MG63 (cell line): ENCODE results near the gene CBX3. TPM values are rescaled to one million over a fixed set of nuclear protein-coding genes. Genes with fewer than 3 reads are reported as not detected.
"Not testable (repeated sequence)": the region's sequence is repeated elsewhere in the genome, so short reads cannot be mapped to it uniquely, and the experiment has no call there.

Source experiments
- DNase-seq: peaks from one replicate; pipeline ENCODE4 v3.0.0-alpha.2; 2020
- H3K27me3 ChIP-seq: fragments of 250-450 bp; sonication (Bioruptor Pico); 2 replicates; pipeline ENCODE4 v1.5.1; 2020; ENCODE audit warnings: mild to moderate bottlenecking, moderate library complexity
- H3K36me3 ChIP-seq: fragments of 250-450 bp; sonication (Bioruptor Pico); 2 replicates; pipeline ENCODE4 v1.5.1; 2020; ENCODE audit warnings: mild to moderate bottlenecking, moderate library complexity
- H3K4me3 ChIP-seq: fragments of 250-450 bp; sonication (Bioruptor Pico); 2 replicates; pipeline ENCODE4 v1.5.1; 2020; ENCODE audit warnings: mild to moderate bottlenecking, moderate library complexity
- H3K9me3 ChIP-seq: fragments of 250-450 bp; sonication (Bioruptor Pico); 2 replicates; pipeline ENCODE4 v1.5.1; 2020; ENCODE audit warnings: mild to moderate bottlenecking, moderate library complexity
- total RNA-seq: library from RNA; depleted of rRNA; stranded (reverse); fragments of >200 nt; shearing (Covaris generic); gene quantifications from 2 replicates; pipeline ENCODE4 v1.2.3, GENCODE V29; 2014; ENCODE audit warnings: low replicate concordance

The CBX3 gene
- total RNA-seq, 1 experiment from 2014 or later: 293 TPM

DNA sequence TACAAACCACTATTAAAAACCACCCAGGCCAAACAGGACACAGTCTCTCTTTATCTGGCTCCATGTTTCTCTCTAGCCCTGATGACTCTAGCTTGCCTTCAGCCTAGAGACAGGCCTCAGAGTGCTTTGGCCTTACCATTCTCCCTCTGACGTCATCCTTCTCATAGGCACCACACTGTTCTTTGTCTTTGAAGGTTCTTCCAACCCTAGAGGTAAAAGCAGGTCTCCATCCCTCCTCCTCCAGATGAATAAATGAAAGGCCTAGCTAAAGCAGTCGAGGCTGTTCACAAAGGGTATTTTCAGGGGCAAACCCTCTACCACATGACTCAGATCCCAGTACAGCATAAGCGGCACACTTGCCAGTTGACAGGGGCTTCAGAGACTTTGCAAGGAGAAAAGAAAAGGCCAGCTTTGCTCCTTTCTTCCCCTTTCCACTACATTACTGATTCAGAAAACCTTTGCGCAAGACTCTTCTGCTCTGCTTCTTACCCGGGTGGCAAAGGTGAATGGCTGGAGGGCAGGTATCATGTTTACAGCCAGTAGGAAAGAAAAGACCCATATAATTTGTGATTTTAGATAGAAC, 34.8 kb upstream of the CBX3 start:
- Histone ChIP-seq H3K27me3 (no peaks in the 10 kb centered on the region), H3K4me3 (no peak overlapping the region), H3K36me3 (peaks cover 3% of the 10 kb centered on the region), H3K9me3 (peaks cover 2% of the 10 kb centered on the region; the same call in 1 of the 2 replicates)
- no peak for DNase-seq

DNA sequence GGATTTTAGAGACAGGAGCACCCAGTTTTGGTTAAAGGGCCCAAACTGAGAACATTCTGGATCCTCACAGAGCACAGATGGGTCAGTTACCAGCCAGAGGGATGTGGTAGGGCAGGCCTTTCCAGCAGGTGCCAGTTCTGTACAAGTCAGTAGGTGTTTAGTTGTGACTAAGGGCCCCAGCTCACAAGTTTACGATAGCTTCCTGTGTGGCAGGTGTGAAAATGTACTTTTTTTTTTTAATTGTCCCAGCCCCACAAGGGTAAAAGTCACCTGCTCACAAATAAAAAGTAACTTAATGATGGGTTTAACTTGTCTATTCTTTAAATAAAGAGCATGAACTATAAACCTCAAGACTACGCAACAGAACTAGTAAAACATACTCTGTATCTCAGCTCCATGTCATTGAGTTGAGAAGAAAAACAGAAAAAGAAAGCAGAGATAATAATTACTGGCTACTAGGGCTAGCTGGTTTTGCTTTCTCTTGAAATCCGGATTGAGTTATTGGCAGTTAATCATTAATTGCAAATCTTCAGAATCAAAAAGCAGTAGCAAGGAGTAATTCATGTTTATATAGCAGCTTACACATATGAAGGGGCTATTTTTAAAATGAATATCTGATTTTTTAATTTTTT, 34.1 kb upstream of the CBX3 start:
- Histone ChIP-seq H3K4me3 (no peak overlapping the region), H3K36me3 (peaks cover 10% of the 10 kb centered on the region), H3K27me3 (no peaks in the 10 kb centered on the region), H3K9me3 (peaks cover 5% of the 10 kb centered on the region; the same call in 1 of the 2 replicates)
- no peak for DNase-seq

GRCh38 chr7:26168458-26169023, 33.0 kb upstream of the CBX3 start:
- no peak for DNase-seq
- Histone ChIP-seq H3K36me3 (peaks cover 10% of the 10 kb centered on the region), H3K9me3 (peaks cover 5% of the 10 kb centered on the region; the same call in 1 of the 2 replicates), H3K4me3 (no peak overlapping the region), H3K27me3 (no peaks in the 10 kb centered on the region)

- H3K9me3 ChIP-seq: peaks cover 5% of the 10 kb centered on the region; the same call in 1 of the 2 replicates
- H3K4me3 ChIP-seq: no peak overlapping the region
- no peak for DNase-seq
- peaks cover 10% of the 10 kb centered on the region for H3K36me3 ChIP-seq
- no peaks in the 10 kb centered on the region for H3K27me3 ChIP-seq
Observed at GRCh38 chr7:26169271-26169670, 32.3 kb upstream of the CBX3 start.

- DNase-seq: no peak
- Histone ChIP-seq H3K27me3 (no peaks in the 10 kb centered on the region), H3K36me3 (peaks cover 10% of the 10 kb centered on the region), H3K9me3 (peaks cover 5% of the 10 kb centered on the region; the same call in 1 of the 2 replicates), H3K4me3 (no peak overlapping the region)
Observed at GRCh38 chr7:26170663-26171062, 30.9 kb upstream of the CBX3 start.

DNA sequence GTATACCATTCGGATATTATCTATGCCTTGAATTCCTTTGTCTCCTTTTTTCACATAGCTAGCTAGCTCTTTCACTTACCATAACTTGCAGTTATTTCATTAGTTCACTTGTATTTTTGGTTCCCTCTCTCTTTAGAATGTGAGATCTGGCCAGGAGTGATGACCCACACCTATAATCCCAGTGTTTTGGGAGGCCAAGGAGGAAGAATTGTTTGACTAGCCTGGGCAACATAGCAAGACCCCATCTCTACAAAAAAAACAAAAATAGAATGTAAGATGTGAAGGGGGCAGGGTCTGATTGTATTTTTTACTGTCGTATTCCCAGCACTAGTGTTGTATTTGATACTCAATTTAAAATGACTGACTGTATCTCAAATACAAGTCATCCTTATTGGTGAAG, 29.9 kb upstream of the CBX3 start:
- H3K4me3 ChIP-seq: no peak overlapping the region
- peaks cover 5% of the 10 kb centered on the region; the same call in 1 of the 2 replicates for H3K9me3 ChIP-seq
- H3K36me3 ChIP-seq: peaks cover 10% of the 10 kb centered on the region
- H3K27me3 ChIP-seq: no peaks in the 10 kb centered on the region
- DNase-seq: no peak

GRCh38 chr7:26172048-26172447, 29.5 kb upstream of the CBX3 start:
- H3K27me3 ChIP-seq: no peaks in the 10 kb centered on the region
- peaks cover 10% of the 10 kb centered on the region for H3K36me3 ChIP-seq
- DNase-seq: no peak
- peaks cover 5% of the 10 kb centered on the region; the same call in 1 of the 2 replicates for H3K9me3 ChIP-seq
- H3K4me3 ChIP-seq: no peak overlapping the region

DNA sequence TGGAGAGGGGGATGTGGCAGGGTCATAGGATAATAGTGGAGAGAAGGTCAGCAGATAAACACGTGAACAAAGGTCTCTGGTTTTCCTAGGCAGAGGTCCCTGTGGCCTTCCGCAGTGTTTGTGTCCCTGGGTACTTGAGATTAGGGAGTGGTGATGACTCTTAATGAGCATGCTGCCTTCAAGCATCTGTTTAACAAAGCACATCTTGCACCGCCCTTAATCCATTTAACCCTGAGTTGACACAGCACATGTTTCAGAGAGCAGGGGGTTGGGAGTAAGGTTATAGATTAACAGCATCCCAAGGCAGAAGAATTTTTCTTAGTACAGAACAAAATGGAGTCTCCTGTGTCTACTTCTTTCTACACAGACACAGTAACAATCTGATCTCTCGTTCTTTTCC, 25.6 kb upstream of the CBX3 start:
- H3K9me3 ChIP-seq, H3K36me3 ChIP-seq, DNase-seq, H3K4me3 ChIP-seq, H3K27me3 ChIP-seq: not testable (repeated sequence)

DNA sequence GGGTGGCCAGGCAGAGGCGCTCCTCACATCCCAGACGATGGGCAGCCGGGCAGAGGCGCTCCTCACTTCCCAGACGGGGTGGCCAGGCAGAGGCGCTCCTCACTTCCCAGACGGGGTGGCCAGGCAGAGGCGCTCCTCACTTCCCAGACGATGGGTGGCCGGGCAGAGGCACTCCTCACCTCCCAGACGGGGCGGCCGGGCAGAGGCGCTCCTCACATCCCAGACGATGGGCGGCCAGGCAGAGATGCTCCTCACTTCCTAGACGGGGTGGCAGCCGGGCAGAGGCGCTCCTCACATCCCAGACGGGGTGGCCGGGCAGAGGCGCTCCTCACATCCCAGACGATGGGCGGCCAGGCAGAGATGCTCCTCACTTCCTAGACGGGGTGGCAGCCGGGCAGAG, 24.8 kb upstream of the CBX3 start:
- H3K27me3 ChIP-seq, DNase-seq, H3K9me3 ChIP-seq, H3K4me3 ChIP-seq, H3K36me3 ChIP-seq: not testable (repeated sequence)

DNA sequence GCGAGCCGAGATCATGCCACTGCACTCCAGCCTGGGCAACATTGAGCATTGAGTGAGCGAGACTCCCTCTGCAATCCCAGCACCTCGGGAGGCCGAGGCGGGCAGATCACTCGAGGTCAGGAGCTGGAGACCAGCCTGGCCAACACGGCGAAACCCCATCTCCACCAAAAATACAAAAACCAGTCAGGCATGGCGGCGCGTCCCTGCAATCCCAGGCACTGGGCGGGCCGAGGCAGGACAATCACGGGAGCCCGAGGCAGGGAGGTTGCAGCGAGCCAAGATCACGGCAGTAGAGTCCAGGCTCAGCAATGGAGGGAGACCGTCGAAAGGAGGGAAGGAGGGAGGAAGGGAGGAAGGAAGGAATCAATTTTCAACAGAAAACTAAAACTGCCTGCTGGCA, 24.3 kb upstream of the CBX3 start:
- not testable (repeated sequence) for H3K4me3 ChIP-seq, H3K9me3 ChIP-seq, DNase-seq, H3K36me3 ChIP-seq, H3K27me3 ChIP-seq

DNA sequence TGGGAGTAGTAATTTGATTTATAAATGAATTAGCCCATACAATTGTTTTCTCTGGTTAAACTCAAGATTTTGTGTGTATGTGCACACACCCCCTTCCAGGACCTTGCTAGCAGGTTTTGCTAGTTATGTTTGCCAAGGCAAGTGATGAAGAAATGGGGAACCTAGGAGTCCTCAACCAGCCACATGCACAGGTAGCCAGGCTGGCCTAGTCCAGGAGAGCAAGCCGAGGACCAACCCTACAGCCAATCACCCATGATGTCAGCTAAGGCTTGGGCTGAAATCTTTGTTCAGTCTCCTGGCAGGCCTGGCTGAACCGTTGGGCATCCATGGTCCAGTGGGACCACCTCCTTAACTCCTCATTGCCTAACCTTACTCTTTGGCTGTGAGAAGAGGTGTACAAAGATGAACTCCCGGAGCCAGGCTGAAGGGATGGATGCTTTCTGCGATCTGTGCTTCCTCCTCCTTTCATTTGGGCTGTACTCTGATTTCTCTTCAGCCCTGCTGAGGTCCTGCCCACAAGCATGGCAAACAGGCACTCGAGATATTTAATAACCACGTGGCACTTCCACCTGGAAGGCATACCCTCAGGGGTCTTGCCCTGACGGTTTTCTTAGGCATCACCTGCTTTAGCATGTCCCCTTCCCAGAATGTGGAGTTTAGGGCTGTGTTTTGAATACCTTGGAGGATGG, 23.1 kb upstream of the CBX3 start:
- no peaks in the 10 kb centered on the region for H3K9me3 ChIP-seq
- H3K4me3 ChIP-seq: no peak overlapping the region
- no peak for DNase-seq
- H3K36me3 ChIP-seq: no peaks in the 10 kb centered on the region; the same call in 1 of the 2 replicates
- no peaks in the 10 kb centered on the region for H3K27me3 ChIP-seq

DNA sequence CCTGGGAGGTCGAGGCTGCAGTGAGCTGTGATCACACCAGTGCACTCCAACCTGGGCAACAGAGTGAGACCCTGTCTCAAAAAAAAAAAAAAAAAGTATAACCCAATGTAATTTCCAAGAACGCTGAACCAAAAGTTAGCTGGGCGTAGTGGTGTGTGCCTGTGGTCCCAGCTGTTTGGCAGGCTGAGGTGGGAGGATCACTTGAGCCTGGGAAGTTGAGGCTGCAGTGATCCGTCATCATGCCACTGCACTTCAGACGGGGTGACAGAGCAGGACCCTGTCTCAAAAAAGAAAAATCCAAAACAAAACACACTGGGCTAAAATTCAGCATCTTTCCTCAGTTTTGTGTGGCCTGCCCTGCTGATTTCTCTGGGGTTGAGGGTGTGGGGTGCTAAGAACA, 22.1 kb upstream of the CBX3 start:
- Histone ChIP-seq H3K9me3 (no peaks in the 10 kb centered on the region), H3K27me3 (no peaks in the 10 kb centered on the region), H3K36me3 (no peaks in the 10 kb centered on the region; the same call in 1 of the 2 replicates), H3K4me3 (no peak overlapping the region)
- DNase-seq: no peak

- Histone ChIP-seq H3K4me3 (no peak overlapping the region), H3K36me3 (no peaks in the 10 kb centered on the region; the same call in 1 of the 2 replicates), H3K9me3 (no peaks in the 10 kb centered on the region), H3K27me3 (no peaks in the 10 kb centered on the region)
- no peak for DNase-seq
Observed at GRCh38 chr7:26179826-26180497, 21.6 kb upstream of the CBX3 start.

DNA sequence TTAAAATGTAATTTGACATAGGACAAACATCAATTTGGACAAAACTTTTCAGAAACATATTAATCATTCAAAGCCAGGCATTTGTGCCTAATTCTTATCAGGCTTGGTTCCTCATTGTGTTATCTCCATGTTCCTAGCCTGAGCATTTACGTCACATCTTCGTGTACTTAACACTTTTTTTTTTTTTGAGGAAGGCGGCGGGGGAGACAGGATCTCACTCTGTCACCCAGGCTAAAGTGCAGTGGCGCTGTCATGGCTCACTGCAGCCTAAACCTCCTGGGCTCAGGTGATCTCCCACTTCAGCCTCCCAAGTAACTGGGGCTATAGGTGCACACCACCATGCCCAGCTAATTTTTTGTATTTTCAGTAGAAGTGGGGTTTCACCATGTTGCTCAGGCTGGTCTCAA, 20.8 kb upstream of the CBX3 start:
- H3K4me3 ChIP-seq: no peak overlapping the region
- DNase-seq: no peak
- no peaks in the 10 kb centered on the region for H3K9me3 ChIP-seq
- H3K27me3 ChIP-seq: no peaks in the 10 kb centered on the region
- H3K36me3 ChIP-seq: no peaks in the 10 kb centered on the region; the same call in 1 of the 2 replicates

DNA sequence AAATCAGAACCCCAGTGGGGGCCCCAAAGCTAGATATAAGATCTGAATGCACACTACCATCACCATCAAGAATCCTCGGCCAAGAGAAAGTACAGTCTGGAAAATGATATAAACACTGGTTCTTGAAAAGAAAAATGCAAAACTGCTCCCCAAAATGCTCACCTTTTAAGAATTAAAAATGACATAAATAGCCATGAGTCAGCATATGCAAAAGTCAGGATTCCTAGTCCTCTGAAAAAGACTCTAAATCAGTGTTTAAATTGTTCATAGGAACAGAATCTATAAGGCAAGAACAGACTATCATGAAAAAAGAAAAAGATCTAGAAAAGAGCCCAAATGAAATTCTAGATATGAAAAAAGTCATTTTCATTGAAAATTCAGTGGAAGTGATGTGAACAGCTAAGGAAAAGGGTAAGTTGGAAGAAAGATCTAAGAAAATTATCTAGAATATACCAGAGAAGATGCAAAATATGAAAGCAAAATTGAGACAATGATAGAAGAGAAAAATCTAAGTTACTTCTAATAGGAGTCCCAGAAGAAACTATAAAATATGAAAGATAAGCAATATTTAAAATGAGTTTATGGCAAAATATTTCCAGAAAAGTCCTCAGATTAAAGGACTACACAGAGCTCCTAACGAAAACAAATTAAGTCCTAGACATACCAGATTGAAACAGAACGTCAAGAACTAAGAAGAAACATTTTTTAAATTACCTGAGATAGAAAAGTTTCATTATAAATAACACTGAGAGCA, 19.9 kb upstream of the CBX3 start:
- H3K9me3 ChIP-seq: no peaks in the 10 kb centered on the region
- H3K27me3 ChIP-seq: no peaks in the 10 kb centered on the region
- peaks cover 5% of the 10 kb centered on the region for H3K36me3 ChIP-seq
- H3K4me3 ChIP-seq: no peak overlapping the region
- no peak for DNase-seq

DNA sequence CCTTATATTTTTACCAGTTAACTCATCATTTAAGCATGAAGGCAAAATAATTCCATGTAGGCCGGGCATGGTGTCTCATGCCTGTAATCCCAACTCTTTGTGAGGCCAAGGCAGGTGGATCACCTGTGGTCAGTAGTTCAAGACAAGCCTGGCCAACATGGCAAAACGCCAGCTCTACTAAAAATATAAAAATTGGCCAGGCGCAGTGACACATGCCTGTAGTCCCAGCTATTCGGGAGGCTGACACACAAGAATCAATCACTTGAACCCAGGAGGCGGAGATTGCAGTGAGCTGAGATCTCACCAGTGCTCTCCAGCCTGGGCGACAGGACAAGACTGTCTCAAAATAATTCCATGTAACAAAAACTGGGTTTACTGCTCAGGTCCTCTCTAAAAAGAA, 19.3 kb upstream of the CBX3 start:
- Histone ChIP-seq H3K36me3 (peaks cover 11% of the 10 kb centered on the region), H3K9me3 (no peaks in the 10 kb centered on the region), H3K27me3 (no peaks in the 10 kb centered on the region), H3K4me3 (no peak overlapping the region)
- DNase-seq: no peak
